Measurements from ENCODE around the gene RMI2.

DNA sequence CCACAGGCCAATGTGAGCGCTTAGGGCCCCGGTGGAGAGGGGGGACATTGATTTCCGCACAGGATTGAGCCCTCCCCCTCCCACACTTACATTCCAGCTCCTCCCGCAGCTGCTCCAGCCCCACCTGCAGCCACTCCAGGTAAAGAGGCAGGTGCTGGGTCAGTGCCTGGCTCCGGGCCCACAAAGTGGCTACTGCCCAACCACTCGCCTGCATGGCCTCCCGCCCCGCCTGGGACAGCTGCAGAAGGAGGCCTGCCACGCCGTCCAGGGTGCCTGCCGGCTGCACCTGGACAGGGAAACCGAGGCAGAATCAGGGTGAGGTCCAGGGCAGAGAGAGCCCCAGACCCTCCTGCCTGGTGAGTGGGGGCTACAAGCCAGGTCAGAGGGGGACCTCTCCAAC lies 46.3 kb downstream of the RMI2 start:
- no peak for TF ChIP-seq POLR2A (IDR thresholded peaks at IDR 0.05; ENCODE audit: low read depth, low read length)
- no peak for TF ChIP-seq POLR2AphosphoS5 (IDR thresholded peaks at IDR 0.05; ENCODE audit: low read depth, low read length)

Data from GM12892 (cell line).